Germinal center (tissue), 1 donor: Measurements from ENCODE around the gene PTGER4.
"Not testable (repeated sequence)": the region's sequence is repeated elsewhere in the genome, so short reads cannot be mapped to it uniquely, and the experiment has no call there.

Experiments used
- DNase-seq: peaks from one replicate; pipeline ENCODE4 v3.0.0; 2012; ENCODE audit warnings: mixed read lengths, low spot score

PTGER4 gene

DNA sequence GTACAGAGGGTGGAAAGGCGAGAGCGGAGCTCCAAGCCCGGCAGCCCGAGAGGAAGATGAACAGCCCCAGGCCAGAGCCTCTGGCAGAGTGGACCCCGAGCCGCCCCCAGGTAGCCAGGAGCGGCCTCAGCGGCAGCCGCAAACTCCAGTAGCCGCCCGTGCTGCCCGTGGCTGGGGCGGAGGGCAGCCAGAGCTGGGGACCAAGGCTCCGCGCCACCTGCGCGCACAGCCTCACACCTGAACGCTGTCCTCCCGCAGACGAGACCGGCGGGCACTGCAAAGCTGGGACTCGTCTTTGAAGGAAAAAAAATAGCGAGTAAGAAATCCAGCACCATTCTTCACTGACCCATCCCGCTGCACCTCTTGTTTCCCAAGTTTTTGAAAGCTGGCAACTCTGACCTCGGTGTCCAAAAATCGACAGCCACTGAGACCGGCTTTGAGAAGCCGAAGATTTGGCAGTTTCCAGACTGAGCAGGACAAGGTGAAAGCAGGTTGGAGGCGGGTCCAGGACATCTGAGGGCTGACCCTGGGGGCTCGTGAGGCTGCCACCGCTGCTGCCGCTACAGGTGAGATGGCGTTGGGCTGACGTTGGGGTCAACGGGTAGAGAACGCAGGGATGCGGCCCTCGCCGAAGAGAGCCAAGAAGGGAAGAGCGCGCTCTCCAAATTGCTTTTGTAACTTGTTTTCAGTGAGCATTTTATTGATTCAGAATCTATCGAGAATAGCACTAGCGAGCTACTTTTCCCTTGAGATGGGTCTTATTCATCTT lies at the start of gene PTGER4:
Gene PTGER4, plus strand, starts transcription at position 3 of the 769 bp plus-strand sequence. CDS start 1,079 bp downstream, outside the sequence.
- DNase-seq, result no peak

DNA sequence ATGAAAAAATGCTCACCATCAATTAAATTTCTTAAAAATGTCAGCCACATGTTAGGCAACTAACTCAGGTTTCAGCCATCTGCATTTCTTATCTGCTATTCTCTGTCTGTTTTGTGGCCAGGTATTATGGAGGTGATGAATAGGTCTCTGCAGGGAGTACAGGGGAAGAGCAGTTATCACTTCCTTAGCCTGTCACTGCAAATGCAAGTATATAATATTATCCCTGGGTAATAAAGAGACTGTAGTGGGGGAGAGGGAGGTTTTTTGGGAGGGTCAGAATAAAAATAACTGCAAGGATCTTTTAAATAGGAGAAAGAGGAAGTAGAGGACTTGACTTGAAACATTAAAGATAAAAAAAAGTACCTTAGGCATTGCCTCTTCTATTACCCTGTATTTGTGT lies 49.6 kb upstream of the PTGER4 start:
- DNase-seq, result no peak

GRCh38 chr5:40631236-40631635 lies 48.5 kb upstream of the PTGER4 start:
- DNase-seq, result no peak

- DNase-seq, result no peak
These were observed 45.6 kb upstream of the PTGER4 start for GRCh38 chr5:40634154-40634553.

- no peak for DNase-seq
These were observed 45.1 kb upstream of the PTGER4 start for GRCh38 chr5:40634593-40634992.

- not testable (repeated sequence) for DNase-seq
These were observed 40.2 kb upstream of the PTGER4 start for GRCh38 chr5:40639531-40639930.

DNA sequence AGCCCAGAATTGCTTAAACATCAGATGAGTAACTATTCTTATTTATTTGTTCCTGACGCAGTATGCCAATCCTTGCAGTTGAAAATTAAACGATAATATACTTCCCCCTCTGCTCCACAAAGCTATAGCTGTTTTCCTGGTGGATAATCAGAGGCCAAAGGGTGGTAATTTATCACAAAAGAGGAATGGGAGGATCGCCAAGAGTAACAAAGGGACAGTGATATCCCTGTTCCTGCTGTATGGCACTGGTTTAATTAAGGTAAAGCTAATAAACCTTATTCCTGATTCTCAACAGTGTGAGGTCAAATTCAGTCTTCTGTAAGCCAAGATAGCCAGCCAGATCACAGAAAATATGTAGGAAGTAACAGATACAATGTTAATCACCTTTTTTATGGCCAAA lies 33.4 kb upstream of the PTGER4 start:
- no peak for DNase-seq

GRCh38 chr5:40648150-40648549 lies 31.6 kb upstream of the PTGER4 start:
- no peak for DNase-seq

GRCh38 chr5:40649463-40650030 lies 30.2 kb upstream of the PTGER4 start:
- DNase-seq, result no peak

- no peak for DNase-seq
These were observed 28.5 kb upstream of the PTGER4 start for GRCh38 chr5:40651201-40651600.

GRCh38 chr5:40652441-40653220 lies 27.1 kb upstream of the PTGER4 start:
- no peak for DNase-seq

DNA sequence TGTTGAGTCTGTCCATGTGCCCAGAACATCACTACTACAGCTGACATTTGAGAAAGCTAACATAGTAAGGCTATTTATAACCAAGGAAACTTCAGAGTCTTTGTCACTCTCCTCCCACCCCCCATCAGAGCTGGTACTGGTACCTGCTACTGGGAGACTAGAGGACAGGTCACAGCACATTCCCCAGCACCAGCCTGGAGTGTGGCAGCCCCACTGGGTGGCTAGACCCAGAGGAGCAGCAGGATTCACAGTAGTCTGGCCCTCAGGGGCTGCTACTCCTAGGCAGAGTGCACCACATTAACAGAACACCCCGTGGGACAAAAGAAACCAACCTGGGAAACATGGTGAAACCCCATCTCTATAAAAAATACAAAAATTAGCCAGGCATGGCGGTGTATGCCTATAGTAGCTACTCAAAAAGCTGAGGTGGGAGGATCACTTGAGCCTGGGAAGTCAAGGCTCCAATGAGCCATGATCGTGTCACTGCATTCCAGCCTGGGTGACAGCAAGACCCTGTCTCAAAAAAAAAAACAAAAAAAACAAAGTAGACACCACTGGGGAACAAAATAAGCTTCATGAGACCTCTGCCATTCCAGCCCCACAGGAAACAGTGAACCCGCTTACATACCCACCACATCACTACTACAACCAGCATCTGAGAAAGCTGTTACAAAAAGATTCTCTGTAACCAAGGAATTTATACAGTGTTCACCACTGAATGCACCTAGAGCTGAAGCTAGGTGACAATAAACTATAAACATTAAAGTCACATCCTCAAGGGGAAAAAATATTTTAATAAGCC lies 26.3 kb upstream of the PTGER4 start:
- DNase-seq, result no peak

- no peak for DNase-seq
These were observed 25.2 kb upstream of the PTGER4 start for GRCh38 chr5:40654377-40654991.

DNA sequence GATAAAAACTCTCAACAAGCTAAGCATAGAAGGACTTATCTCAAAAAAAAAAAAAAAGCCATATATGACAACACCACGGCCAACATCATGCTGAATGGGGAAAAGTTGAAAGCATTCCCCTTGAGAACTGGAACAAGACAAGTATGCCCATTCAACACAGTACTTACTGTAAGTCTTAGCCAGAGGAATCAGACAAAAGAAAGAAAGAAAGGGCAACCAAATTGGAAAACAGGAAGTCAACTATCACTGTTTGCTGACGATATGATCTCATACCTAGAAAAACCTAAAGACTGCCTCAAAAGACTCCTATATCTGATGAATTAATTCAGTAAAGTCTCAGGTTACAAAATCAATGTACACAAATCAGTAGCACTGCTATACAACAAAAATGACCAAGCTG lies 24.6 kb upstream of the PTGER4 start:
- no peak for DNase-seq

DNA sequence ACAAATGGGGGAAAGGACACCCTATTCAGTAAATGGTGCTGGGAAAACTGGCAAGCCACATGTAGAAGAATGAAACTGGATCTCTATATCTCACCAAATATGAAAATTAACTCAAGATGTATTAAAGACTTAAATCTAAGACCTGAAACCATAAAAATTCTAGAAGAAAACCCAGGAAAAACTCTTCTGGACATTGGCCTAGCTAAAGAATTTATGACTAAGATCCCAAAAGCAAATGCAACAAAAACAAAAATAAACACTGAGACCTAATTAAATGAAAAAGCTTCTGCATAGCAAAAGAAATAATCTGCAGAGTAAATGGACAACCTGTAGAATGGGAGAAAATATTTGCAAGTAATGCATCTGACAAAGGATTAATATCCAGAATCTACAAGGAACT lies 23.6 kb upstream of the PTGER4 start:
- DNase-seq, result not testable (repeated sequence)

- DNase-seq, result no peak
These were observed 22.9 kb upstream of the PTGER4 start for GRCh38 chr5:40656766-40657165.

DNA sequence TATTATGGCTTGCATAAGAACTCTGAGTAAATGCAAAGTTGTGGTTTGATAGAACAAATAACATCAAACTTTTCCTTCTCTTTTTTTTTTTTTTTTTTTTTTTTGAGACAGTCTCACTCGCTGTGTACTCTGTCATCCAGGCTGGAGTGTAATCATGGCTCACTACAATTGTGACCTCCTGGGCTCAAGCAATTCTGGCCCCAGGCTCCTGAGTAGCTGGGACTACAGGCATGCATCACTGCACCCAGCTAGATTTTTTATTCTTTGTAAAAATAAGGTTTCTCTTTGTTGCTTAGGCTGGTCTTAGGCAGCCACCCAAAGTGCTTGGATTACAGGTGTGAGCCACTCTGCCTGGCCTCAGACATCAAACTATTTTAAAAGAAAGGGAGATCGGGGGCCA lies 19.0 kb upstream of the PTGER4 start:
- no peak for DNase-seq

GRCh38 chr5:40665635-40666298 lies 13.9 kb upstream of the PTGER4 start:
- no peak for DNase-seq

GRCh38 chr5:40666657-40667056 lies 13.1 kb upstream of the PTGER4 start:
- DNase-seq, result no peak

GRCh38 chr5:40667161-40667663 lies 12.5 kb upstream of the PTGER4 start:
- DNase-seq, result no peak
